WI38 (cell line): Measurements from ENCODE around the gene CLEC3B.
A peak's percentile ranks its signal among the peaks of the same experiment; 100 is the strongest.

Experiments
- H3K4me3 ChIP-seq: 2 replicates; pipeline ENCODE4 v1.5.1; 2011; ENCODE audit warnings: low read depth, mild to moderate bottlenecking, control low read depth, low read length
- TF ChIP-seq, protein P1 (sequence below): IDR thresholded peaks from 2 replicates; pipeline ENCODE4 v1.5.1; 2012; ENCODE audit warnings: low read depth, mild to moderate bottlenecking, control low read depth, low read length

Gene CLEC3B

DNA sequence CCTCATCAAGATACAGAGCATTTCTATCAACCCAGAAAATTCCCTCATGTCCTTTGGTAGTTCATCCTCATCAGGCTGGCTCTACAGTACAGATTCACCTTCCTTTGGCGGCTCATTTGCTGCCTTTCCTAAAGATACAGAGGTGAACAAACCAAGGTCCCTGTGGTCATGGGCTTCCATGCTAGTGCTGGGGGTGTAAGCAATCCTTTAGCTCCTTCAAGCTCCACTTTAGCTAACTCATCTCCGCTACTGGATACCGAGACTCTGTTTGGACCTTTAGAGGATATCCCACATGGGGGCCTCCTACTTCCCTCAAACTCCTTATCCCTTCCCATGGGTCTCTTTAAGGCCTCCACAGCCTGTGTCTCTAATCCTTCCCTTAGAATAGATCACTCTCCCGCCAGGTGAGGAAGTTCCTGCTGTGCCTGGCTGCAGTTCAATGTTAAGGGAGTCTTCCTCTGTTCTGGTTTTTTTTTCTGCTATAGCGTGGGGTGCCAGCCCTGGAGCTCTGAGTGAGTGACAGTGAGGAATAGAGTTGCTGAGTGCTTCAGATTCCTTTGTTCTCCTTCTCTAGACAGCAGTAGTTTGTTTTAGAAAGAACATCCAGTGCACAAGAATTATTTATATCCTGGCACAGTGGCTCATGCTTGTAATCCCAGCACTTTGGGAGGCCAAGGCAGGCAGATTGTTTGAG, 30.7 kb downstream of the CLEC3B start:
- H3K4me3 ChIP-seq, result peak overlapping the region; percentile 59; the same call in 1 of the 2 replicates
- TF ChIP-seq, protein P1, sequence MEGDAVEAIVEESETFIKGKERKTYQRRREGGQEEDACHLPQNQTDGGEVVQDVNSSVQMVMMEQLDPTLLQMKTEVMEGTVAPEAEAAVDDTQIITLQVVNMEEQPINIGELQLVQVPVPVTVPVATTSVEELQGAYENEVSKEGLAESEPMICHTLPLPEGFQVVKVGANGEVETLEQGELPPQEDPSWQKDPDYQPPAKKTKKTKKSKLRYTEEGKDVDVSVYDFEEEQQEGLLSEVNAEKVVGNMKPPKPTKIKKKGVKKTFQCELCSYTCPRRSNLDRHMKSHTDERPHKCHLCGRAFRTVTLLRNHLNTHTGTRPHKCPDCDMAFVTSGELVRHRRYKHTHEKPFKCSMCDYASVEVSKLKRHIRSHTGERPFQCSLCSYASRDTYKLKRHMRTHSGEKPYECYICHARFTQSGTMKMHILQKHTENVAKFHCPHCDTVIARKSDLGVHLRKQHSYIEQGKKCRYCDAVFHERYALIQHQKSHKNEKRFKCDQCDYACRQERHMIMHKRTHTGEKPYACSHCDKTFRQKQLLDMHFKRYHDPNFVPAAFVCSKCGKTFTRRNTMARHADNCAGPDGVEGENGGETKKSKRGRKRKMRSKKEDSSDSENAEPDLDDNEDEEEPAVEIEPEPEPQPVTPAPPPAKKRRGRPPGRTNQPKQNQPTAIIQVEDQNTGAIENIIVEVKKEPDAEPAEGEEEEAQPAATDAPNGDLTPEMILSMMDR, result no peak

DNA sequence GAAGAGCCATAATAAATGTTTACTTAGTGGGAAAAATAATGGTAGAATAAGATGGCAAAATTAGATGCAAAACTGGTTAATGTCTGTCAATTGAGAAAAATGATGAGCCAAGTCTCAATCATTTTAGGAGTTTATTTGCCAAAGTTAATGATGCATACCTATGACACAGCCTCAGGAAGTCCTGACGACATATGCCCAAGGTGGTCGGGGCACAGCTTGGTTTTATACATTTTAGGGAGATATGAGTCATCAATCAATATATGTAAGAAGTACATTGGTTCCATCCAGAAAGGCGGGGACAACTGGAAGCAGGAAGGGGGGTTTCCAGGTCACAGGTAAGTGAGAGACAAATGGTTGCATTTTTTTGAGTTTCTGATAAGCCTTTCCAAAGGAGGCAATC, 31.5 kb downstream of the CLEC3B start:
- TF ChIP-seq, protein P1, result no peak
- no peak overlapping the region for H3K4me3 ChIP-seq

- TF ChIP-seq, protein P1, result no peak
- no peak overlapping the region for H3K4me3 ChIP-seq
These were observed 33.0 kb downstream of the CLEC3B start for GRCh38 chr3:45059132-45059531.

DNA sequence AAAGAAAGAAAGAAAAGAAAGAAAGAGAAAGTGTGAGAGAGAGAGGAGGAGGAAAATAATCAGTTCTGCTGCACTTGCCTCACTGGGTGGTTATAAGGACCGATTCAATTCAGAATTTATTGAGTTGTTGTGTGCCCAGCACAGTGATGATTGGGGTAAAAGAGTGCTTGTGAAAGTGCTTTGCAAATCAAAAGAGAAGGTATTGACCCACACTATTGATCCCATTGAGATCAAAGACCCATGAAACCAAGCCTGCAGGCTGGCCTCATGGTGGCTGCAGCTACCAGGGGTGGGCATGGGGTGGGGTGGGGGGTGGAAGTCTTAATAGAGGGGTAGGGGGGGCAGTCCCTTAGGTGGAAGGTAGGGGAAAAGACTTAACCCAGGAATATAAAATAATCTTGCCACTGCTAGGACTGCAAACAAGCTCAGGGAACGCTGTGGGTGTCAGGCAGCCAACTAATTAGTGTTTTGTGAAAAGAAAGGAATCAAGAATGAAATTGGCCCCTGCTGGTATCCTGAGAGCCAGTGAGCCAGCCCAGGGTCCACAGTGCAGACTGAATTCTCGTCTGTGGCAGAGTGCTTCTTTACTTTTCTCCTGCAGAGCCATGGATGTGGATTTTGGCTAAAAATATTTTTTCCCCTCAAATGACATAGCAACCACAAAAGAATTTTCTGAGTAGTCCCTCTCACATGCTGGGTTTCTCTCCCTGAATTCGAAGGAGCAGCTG, 34.2 kb downstream of the CLEC3B start:
- H3K4me3 ChIP-seq, result no peak overlapping the region

DNA sequence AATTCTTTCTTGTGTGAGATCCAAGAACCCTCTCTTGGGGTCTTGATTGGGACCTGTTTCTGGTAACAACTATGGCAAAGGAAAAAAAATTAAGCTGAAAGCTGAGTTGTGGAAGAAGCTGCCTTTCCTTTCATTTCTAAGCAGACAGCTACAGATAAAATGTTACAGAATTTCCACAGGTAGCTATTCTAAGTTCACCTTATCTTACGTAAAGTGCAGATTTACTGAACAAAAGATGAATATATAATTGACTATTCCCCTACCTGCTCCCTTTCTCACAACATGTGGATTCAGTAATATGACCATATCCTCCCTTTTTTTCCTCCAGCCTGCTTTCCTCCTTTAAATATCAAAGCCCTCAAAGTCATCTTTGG, 36.6 kb downstream of the CLEC3B start:
- TF ChIP-seq, protein P1, result no peak

More for the DNA sequence above, 34.2 kb downstream of the CLEC3B start:
- TF ChIP-seq, protein P1, result no peak

GRCh38 chr3:45064512-45065372, 38.6 kb downstream of the CLEC3B start:
- TF ChIP-seq, protein P1, result no peak
- H3K4me3 ChIP-seq, result no peak overlapping the region

More for the DNA sequence above, 36.6 kb downstream of the CLEC3B start:
- no peak overlapping the region for H3K4me3 ChIP-seq
